MCF 10A (cell line): ENCODE results near the gene IL17REL. TPM values are rescaled to one million over a fixed set of nuclear protein-coding genes. Genes with fewer than 3 reads are reported as not detected.

Experiments
- BruUV-seq: library from RNA; stranded (reverse); fragments of 400-500 nt; replicated peaks from 2 replicates; lab custom pipeline; 2021; lab: Mats Ljungman, UMichigan
- CTCF ChIA-PET: fragments of 300-600 bp; sonication (Branson Sonifier 250); formaldehyde crosslinking; extraction: SDS; loops from one replicate; lab custom pipeline; 2021; ENCODE audit warnings: antibody characterized with exemption, inconsistent platforms; lab: Yijun Ruan, JAX
- POLR2A ChIA-PET: fragments of 300-600, 350-650 bp; sonication (Branson Sonifier 250); formaldehyde crosslinking; extraction: SDS; loops from one replicate; lab custom pipeline; 2020; ENCODE audit warnings: antibody characterized with exemption, inconsistent platforms; lab: Yijun Ruan, JAX
- DNase-seq: peaks from one replicate; pipeline ENCODE4 v3.0.0-alpha.2; 2018; ENCODE audit not compliant: unreplicated experiment
- H3K27ac Mint-ChIP-seq: one replicate; pipeline ENCODE4 v1.8.0; 2022; ENCODE audit warnings: mild to moderate bottlenecking, low read depth, mixed read lengths; ENCODE audit not compliant: unreplicated experiment
- H3K27me3 Mint-ChIP-seq: one replicate; pipeline ENCODE4 v1.8.0; 2022; ENCODE audit warnings: mixed read lengths; ENCODE audit not compliant: insufficient read depth, unreplicated experiment
- H3K36me3 Mint-ChIP-seq: one replicate; pipeline ENCODE4 v1.8.0; 2022; ENCODE audit warnings: mild to moderate bottlenecking, moderate library complexity, mixed read lengths; ENCODE audit not compliant: insufficient read depth, unreplicated experiment
- H3K4me1 Mint-ChIP-seq: one replicate; pipeline ENCODE4 v1.8.0; 2022; ENCODE audit warnings: mixed read lengths; ENCODE audit not compliant: insufficient read depth, unreplicated experiment
- H3K4me3 Mint-ChIP-seq: one replicate; pipeline ENCODE4 v1.8.0; 2022; ENCODE audit warnings: mild to moderate bottlenecking, moderate library complexity, mixed read lengths; ENCODE audit not compliant: unreplicated experiment
- H3K9me3 Mint-ChIP-seq: one replicate; pipeline ENCODE4 v1.8.0; 2022; ENCODE audit warnings: mixed read lengths; ENCODE audit not compliant: unreplicated experiment
- CTCF ChIP-seq: fragments of 200-600 bp; IDR thresholded peaks from one replicate; pipeline ENCODE4 v1.8.0; 2022; ENCODE audit warnings: antibody characterized with exemption, mild to moderate bottlenecking; ENCODE audit not compliant: unreplicated experiment
- intact Hi-C: fragments of 100-400 bp; cut with micrococcal nuclease; formaldehyde crosslinking; loops from 2 replicates; pipeline ENCODE4 v1.14.1; 2022
- total RNA-seq: library from RNA; stranded (reverse); gene quantifications from 2 replicates; pipeline ENCODE4 v1.2.3, GENCODE V29; 2022

Gene IL17REL
- total RNA-seq, 1 experiment from 2014 or later = not detected

GRCh38 chr22:49995361-49996118, 17.0 kb downstream of the IL17REL start:
- no peak overlapping the region for H3K4me3 Mint-ChIP-seq
- no peak overlapping the region for H3K27ac Mint-ChIP-seq
- ChIA-PET CTCF (interaction anchor here (0.7 to 1.0 kb wide), 3 partner anchors 22 to 229 kb away, joined by 3 to 5 read pairs (median 3); no protein-coding TSS in a partner anchor), POLR2A (interaction anchor here (0.6 to 0.7 kb wide), 2 partner anchors 10 to 32 kb away, joined by 3 read pairs; no protein-coding TSS in a partner anchor)
- no peak for DNase-seq
- peaks cover 11% of the 10 kb centered on the region for H3K27me3 Mint-ChIP-seq
- intact Hi-C loops = no loop called here
- peaks cover 14% of the 10 kb centered on the region for H3K4me1 Mint-ChIP-seq
- H3K9me3 Mint-ChIP-seq = peaks cover 12% of the 10 kb centered on the region
- no peak for TF ChIP-seq CTCF
- no peaks in the 10 kb centered on the region for H3K36me3 Mint-ChIP-seq
- no TSS peak for BruUV-seq

GRCh38 chr22:49995041-49995360, 17.6 kb downstream of the IL17REL start:
- Mint-ChIP-seq H3K27me3 (peaks cover 14% of the 10 kb centered on the region), H3K27ac (no peak overlapping the region), H3K4me1 (peaks cover 14% of the 10 kb centered on the region), H3K4me3 (no peak overlapping the region), H3K9me3 (peaks cover 16% of the 10 kb centered on the region), H3K36me3 (no peaks in the 10 kb centered on the region)
- BruUV-seq = no TSS peak
- DNase-seq = no peak
- intact Hi-C loops = no loop called here
- no peak for TF ChIP-seq CTCF
- ChIA-PET POLR2A (interaction anchor here (0.7 kb wide), 1 partner anchor 33 kb away, joined by 3 read pairs; no protein-coding TSS in a partner anchor), CTCF (interaction anchor here (0.7 to 3.0 kb wide), 4 partner anchors 13 to 64 kb away, joined by 3 to 15 read pairs (median 8); no protein-coding TSS in a partner anchor)

GRCh38 chr22:49994361-49995040, 18.1 kb downstream of the IL17REL start:
- H3K4me3 Mint-ChIP-seq = no peak overlapping the region
- intact Hi-C loops = no loop called here
- H3K27me3 Mint-ChIP-seq = peaks cover 14% of the 10 kb centered on the region
- DNase-seq = no peak
- no peaks in the 10 kb centered on the region for H3K36me3 Mint-ChIP-seq
- peaks cover 16% of the 10 kb centered on the region for H3K9me3 Mint-ChIP-seq
- TF ChIP-seq CTCF = no peak
- no TSS peak for BruUV-seq
- H3K27ac Mint-ChIP-seq = no peak overlapping the region
- POLR2A ChIA-PET = interaction anchor here (0.7 kb wide), 1 partner anchor 34 kb away, joined by 3 read pairs; no protein-coding TSS in a partner anchor
- CTCF ChIA-PET = interaction anchor here (0.6 to 3.0 kb wide), 8 partner anchors 10 to 229 kb away, joined by 3 to 15 read pairs (median 7); no protein-coding TSS in a partner anchor
- H3K4me1 Mint-ChIP-seq = peaks cover 14% of the 10 kb centered on the region
